Lower leg skin (tissue), 4 donors: ENCODE data around the gene USB1. TPM values are rescaled to one million over a fixed set of nuclear protein-coding genes. Genes with fewer than 3 reads are reported as not detected.

Experiments used
- DNase-seq, 2 donors: peaks; one replicate each; pipeline ENCODE4 v3.0.0-alpha.2; 2019; ENCODE audit warnings: low spot score in 2 of 2
- H3K4me3 ChIP-seq: fragments of 200-600 bp; sonication (generic); 2 replicates; pipeline ENCODE4 v1.5.1; 2017; ENCODE audit warnings: mild to moderate bottlenecking, low read depth; ENCODE audit not compliant: poor library complexity, severe bottlenecking
- CTCF ChIP-seq, 3 donors: fragments of 450-650 bp; IDR thresholded peaks; one replicate each; pipeline ENCODE4 v1.5.1; 2016; ENCODE audit warnings: antibody characterized with exemption in 3 of 3, mild to moderate bottlenecking in 3 of 3, moderate library complexity in 2 of 3
- POLR2A ChIP-seq, 2 donors: fragments of 450-650 bp; IDR thresholded peaks; one replicate each; pipeline ENCODE4 v1.6.1; 2016 to 2017; ENCODE audit warnings: antibody characterized with exemption in 2 of 2, mild to moderate bottlenecking in 1 of 2, moderate library complexity in 1 of 2
- WGBS, 2 donors: methylation state at CpG; one replicate each; pipeline ENCODE4 v1.1.5; 2018; 5-methylcytosine and 5-hydroxymethylcytosine counted together
- intact Hi-C: fragments of 100-400 bp; cut with DNase I; formaldehyde crosslinking; loops from one replicate; pipeline ENCODE4 v1.15.0; 2023; ENCODE audit warnings: low total_unique reads
- total RNA-seq, 4 donors: library from RNA; depleted of rRNA; stranded (reverse); fragments of >200 nt; gene quantifications; one replicate each; pipeline ENCODE4 v1.1.0, GENCODE V29; 2016

Gene USB1
- total RNA-seq, 4 donors from 2014 or later = 13.3 to 34.2 (median 23.3) TPM

- no peak overlapping the region for H3K4me3 ChIP-seq
- 92 to 96% methylated on average over 8 to 9 of the region's 9 CpGs for WGBS, 2 donors
- intact Hi-C loops = no loop called here
- no peak for TF ChIP-seq CTCF (IDR thresholded peaks at IDR 0.05)
- DNase-seq = no peak
These were observed 43.2 kb downstream of the USB1 start for GRCh38 chr16:58044266-58045019.

- 91 to 92% methylated on average over 31 of the region's 31 CpGs for WGBS, 2 donors
- DNase-seq = no peak
- no peak overlapping the region for H3K4me3 ChIP-seq
- intact Hi-C loops = no loop called here
- no peak for TF ChIP-seq CTCF (IDR thresholded peaks at IDR 0.05)
- TF ChIP-seq POLR2A (IDR thresholded peaks at IDR 0.05) = no peak
These were observed 43.9 kb downstream of the USB1 start for GRCh38 chr16:58045096-58045495.

DNA sequence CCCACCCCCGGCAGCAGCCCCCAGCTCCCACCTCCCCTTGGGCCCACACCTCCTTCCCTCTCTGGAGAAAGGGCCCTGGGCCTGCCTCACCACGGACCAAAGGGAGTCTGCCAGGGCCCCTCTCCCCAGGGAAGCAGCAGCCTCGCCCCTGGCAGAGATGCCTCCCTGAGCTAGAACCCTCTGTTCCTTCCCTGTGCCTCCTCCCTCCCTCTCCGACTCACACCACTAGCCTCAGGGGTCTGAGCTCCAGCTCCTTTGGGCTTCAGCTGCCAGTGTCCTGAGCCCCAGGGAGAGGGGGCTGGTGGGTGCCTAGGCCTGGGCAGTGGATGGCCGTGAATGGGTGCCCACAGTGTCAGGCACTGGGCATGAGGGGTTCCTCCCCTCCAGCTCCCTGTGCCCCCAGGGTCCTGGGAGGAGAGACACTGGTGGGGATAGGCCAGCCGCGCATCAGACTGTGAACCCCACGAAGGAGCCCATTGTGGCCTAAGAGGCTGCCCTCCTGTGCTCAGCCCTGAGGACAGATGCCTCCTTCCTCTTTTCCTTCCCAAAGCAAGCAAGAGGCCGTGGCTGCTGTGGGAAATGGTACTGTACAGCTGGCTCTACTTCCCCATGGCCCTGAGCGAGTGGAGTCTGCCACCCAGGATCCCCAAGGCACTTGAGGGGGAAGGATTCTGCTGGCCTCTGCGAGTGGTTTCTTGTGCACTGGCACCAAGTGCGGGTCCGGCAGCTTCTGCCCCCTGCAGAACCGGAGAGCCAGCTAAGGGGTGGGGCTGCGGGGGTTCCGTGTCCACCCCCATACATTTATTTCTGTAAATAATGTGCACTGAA lies 45.1 kb downstream of the USB1 start:
- DNase-seq = no peak
- whole genome bisulfite sequencing, 2 donors = 80 to 81% methylated on average over 16 of the region's 16 CpGs
- H3K4me3 ChIP-seq = no peak overlapping the region
- TF ChIP-seq CTCF (IDR thresholded peaks at IDR 0.05) = no peak
- no peak for TF ChIP-seq POLR2A (IDR thresholded peaks at IDR 0.05)
- intact Hi-C loops = no loop called here

GRCh38 chr16:58046936-58047335 lies 45.7 kb downstream of the USB1 start:
- intact Hi-C loops = no loop called here
- DNase-seq = no peak
- H3K4me3 ChIP-seq = no peak overlapping the region
- TF ChIP-seq POLR2A (IDR thresholded peaks at IDR 0.05) (no peak), CTCF (IDR thresholded peaks at IDR 0.05) (no peak)
- WGBS, 2 donors = 66 to 68% methylated on average over 6 of the region's 6 CpGs

GRCh38 chr16:58047557-58048348 lies 46.5 kb downstream of the USB1 start:
- H3K4me3 ChIP-seq = no peak overlapping the region
- intact Hi-C loops = no loop called here
- no peak for TF ChIP-seq POLR2A (IDR thresholded peaks at IDR 0.05)
- no peak for TF ChIP-seq CTCF (IDR thresholded peaks at IDR 0.05)
- WGBS, 2 donors = 71 to 79% methylated on average over 11 to 19 of the region's 19 CpGs
- DNase-seq = no peak
